PC-9 (cell line): ENCODE results near the gene CLN6. TPM values are rescaled to one million over a fixed set of nuclear protein-coding genes. Genes with fewer than 3 reads are reported as not detected.

ENCODE experiments used
- BruUV-seq: library from RNA; stranded (reverse); fragments of 400-500 nt; replicated peaks from 2 replicates; lab custom pipeline; 2021; lab: Mats Ljungman, UMichigan
- CTCF ChIA-PET: fragments of 300-600 bp; sonication (Branson Sonifier 250); formaldehyde crosslinking; loops from one replicate; lab custom pipeline; 2022; ENCODE audit warnings: antibody characterized with exemption; lab: Charles Lee
- POLR2A ChIA-PET: fragments of 300-600 bp; sonication (Branson Sonifier 250); formaldehyde crosslinking; loops from one replicate; lab custom pipeline; 2022; ENCODE audit warnings: antibody characterized with exemption; ENCODE audit not compliant: unreplicated experiment; lab: Charles Lee
- DNase-seq, 2 experiments: peaks; one replicate each; pipeline versions ENCODE4 v3.0.0 to v3.0.0-alpha.2; 2015 to 2022; ENCODE audit warnings: mixed read lengths in 1 of 2
- H2AFZ ChIP-seq: fragments of 200-600 bp; sonication (generic); 2 replicates; pipeline ENCODE4 v1.8.1; 2017; ENCODE audit warnings: antibody characterized with exemption
- H3F3A ChIP-seq: fragments of 200-600 bp; sonication (generic); 2 replicates; pipeline ENCODE4 v1.8.1; 2017; ENCODE audit warnings: antibody characterized with exemption, mild to moderate bottlenecking, low read depth; ENCODE audit not compliant: insufficient read depth
- H3K27ac ChIP-seq: fragments of 200-600 bp; sonication (generic); 2 replicates; pipeline ENCODE4 v1.6.1; 2016; ENCODE audit warnings: mixed run types
- H3K27me3 ChIP-seq: fragments of 200-600 bp; sonication (generic); 2 replicates; pipeline ENCODE4 v1.6.1; 2016; ENCODE audit warnings: low read depth, mixed run types; ENCODE audit not compliant: insufficient read depth
- H3K36me3 ChIP-seq: fragments of 200-600 bp; sonication (generic); 2 replicates; pipeline ENCODE4 v1.6.1; 2016; ENCODE audit warnings: low read depth, mixed run types
- H3K4me1 ChIP-seq: fragments of 200-600 bp; sonication (generic); replicated peaks from 2 replicates; pipeline ENCODE4 v1.6.1; 2016; ENCODE audit warnings: mixed run types; ENCODE audit not compliant: insufficient read depth
- H3K4me2 ChIP-seq: fragments of 200-600 bp; sonication (generic); 2 replicates; pipeline ENCODE4 v1.6.1; 2017; ENCODE audit warnings: mixed run types
- H3K4me3 ChIP-seq: fragments of 200-600 bp; sonication (generic); 2 replicates; pipeline ENCODE4 v1.6.1; 2016; ENCODE audit warnings: mixed run types
- H3K79me2 ChIP-seq: fragments of 200-600 bp; sonication (generic); 2 replicates; pipeline ENCODE4 v1.6.1; 2017; ENCODE audit warnings: low read depth, mixed run types
- H3K9me2 ChIP-seq: fragments of 200-600 bp; sonication (generic); 2 replicates; pipeline ENCODE4 v1.8.1; 2017; ENCODE audit warnings: mild to moderate bottlenecking; ENCODE audit not compliant: insufficient read depth
- H3K9me3 ChIP-seq: fragments of 200-600 bp; sonication (generic); 2 replicates; pipeline ENCODE4 v1.8.1; 2016; ENCODE audit warnings: low read depth; ENCODE audit not compliant: insufficient read depth
- H4K20me1 ChIP-seq: fragments of 200-600 bp; sonication (generic); 2 replicates; pipeline ENCODE4 v1.8.1; 2017; ENCODE audit not compliant: insufficient read depth
- EZH2 ChIP-seq: fragments of 200-600 bp; sonication (generic); IDR thresholded peaks from 2 replicates; pipeline ENCODE4 v1.8.0; 2017; ENCODE audit warnings: antibody characterized with exemption, low read depth
- intact Hi-C: fragments of 100-400 bp; cut with micrococcal nuclease; formaldehyde crosslinking; loops from one replicate; pipeline ENCODE4 v1.10.0; 2022; ENCODE audit not compliant: unreplicated experiment
- total RNA-seq: library from RNA; stranded (reverse); gene quantifications from 2 replicates; pipeline ENCODE4 v1.2.3, GENCODE V29; 2021
- TF ChIP-seq, protein P1 (sequence below): fragments of 200-600 bp; sonication (generic); conservative IDR thresholded peaks from 2 replicates; pipeline ENCODE4 v1.6.1; 2017; ENCODE audit warnings: mixed run types, antibody characterized with exemption, mild to moderate bottlenecking, moderate library complexity

Gene CLN6
- total RNA-seq, 1 experiment from 2014 or later, result 48.7 TPM

DNA sequence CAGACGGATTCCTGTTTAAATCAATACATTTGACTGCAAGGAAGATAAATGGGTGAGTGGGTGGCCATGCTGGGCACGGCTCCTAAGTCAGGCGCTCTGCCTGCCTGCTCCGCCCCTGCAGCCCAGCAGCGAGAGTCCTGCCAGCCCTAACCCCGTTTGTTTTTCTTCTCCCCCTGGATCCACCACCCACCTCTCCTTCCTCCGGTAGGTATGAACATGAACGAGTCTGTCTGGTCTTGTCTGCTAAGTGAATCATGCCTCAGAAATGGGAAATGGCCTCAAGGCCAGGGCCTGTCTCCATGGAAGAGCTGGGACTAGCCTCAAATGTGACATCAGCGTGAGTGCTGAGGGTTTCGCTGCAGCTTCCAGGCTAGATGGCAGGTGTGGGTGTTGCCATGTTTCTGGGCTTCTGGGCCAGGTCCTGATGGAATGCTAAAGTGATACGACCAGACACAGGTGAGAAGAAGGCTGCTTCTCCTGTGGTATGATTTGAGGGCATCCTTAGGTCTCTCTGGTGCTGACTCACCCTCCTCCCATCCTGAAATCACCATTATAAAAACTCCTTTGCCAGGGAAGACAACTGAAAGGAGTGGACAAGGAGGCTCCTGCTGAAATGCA is 42.4 kb upstream of the CLN6 start:
- H3F3A ChIP-seq, result peaks cover 31% of the 10 kb centered on the region
- H3K27me3 ChIP-seq, result no peaks in the 10 kb centered on the region
- no peaks in the 10 kb centered on the region for H4K20me1 ChIP-seq
- intact Hi-C loops, result loop anchor here (1.0 kb wide), 1 partner anchor 15 kb away; no protein-coding TSS in a partner anchor
- peak overlapping the region; percentile 100 for H3K4me2 ChIP-seq
- H3K36me3 ChIP-seq, result no peaks in the 10 kb centered on the region
- no peaks in the 10 kb centered on the region for H3K9me3 ChIP-seq
- H3K79me2 ChIP-seq, result peaks cover 16% of the 10 kb centered on the region
- TF ChIP-seq, protein P1, sequence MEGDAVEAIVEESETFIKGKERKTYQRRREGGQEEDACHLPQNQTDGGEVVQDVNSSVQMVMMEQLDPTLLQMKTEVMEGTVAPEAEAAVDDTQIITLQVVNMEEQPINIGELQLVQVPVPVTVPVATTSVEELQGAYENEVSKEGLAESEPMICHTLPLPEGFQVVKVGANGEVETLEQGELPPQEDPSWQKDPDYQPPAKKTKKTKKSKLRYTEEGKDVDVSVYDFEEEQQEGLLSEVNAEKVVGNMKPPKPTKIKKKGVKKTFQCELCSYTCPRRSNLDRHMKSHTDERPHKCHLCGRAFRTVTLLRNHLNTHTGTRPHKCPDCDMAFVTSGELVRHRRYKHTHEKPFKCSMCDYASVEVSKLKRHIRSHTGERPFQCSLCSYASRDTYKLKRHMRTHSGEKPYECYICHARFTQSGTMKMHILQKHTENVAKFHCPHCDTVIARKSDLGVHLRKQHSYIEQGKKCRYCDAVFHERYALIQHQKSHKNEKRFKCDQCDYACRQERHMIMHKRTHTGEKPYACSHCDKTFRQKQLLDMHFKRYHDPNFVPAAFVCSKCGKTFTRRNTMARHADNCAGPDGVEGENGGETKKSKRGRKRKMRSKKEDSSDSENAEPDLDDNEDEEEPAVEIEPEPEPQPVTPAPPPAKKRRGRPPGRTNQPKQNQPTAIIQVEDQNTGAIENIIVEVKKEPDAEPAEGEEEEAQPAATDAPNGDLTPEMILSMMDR, result no peak
- TF ChIP-seq EZH2, result no peak
- H3K4me3 ChIP-seq, result peak overlapping the region; percentile 43; the same call in 1 of the 2 replicates
- BruUV-seq, result no TSS peak
- no peak overlapping the region; the same call in 1 of the 2 replicates for H2AFZ ChIP-seq
- peak; percentile 89 to 97 for DNase-seq
- POLR2A ChIA-PET, result interaction anchor here (0.6 to 0.7 kb wide), 2 partner anchors 477 to 1206 kb away, joined by 4 to 5 read pairs; partner anchors contain the start of gene SMAD3
- peaks cover 62% of the 10 kb centered on the region for H3K4me1 ChIP-seq
- CTCF ChIA-PET, result interaction anchor here (2.0 kb wide), 1 partner anchor 19 kb away, joined by 11 read pairs; no protein-coding TSS in a partner anchor
- H3K9me2 ChIP-seq, result no peaks in the 10 kb centered on the region
- H3K27ac ChIP-seq, result peak overlapping the region; percentile 86

DNA sequence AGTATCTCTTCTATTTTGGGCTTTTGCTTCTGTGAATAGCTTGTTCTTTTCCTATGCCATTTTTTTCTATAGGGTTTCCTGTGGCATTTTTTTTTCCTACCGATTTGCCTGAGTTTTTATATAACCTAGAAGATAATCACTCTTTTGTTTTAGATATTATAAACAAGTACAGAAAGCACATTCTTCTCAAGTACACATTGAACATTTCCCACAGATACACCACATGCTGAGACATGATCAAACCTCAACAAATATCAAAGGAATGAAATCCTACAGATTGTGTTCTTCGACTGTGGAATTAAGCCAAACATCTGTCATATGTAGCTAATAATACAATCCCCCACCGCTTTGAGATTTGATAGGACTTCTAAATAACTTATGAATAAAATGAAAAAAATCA is 38.9 kb upstream of the CLN6 start:
- peaks cover 27% of the 10 kb centered on the region for H3K4me1 ChIP-seq
- H4K20me1 ChIP-seq, result no peaks in the 10 kb centered on the region
- no peaks in the 10 kb centered on the region for H3K9me3 ChIP-seq
- no peak overlapping the region for H3K27ac ChIP-seq
- H3K4me3 ChIP-seq, result no peak overlapping the region
- no peak for TF ChIP-seq EZH2
- TF ChIP-seq, protein P1, result no peak
- intact Hi-C loops, result no loop called here
- H3K9me2 ChIP-seq, result no peaks in the 10 kb centered on the region
- POLR2A ChIA-PET, result no interaction called here
- no peak overlapping the region for H2AFZ ChIP-seq
- no peaks in the 10 kb centered on the region for H3K79me2 ChIP-seq
- peaks cover 21% of the 10 kb centered on the region for H3F3A ChIP-seq
- no TSS peak for BruUV-seq
- CTCF ChIA-PET, result no interaction called here
- H3K27me3 ChIP-seq, result no peaks in the 10 kb centered on the region
- H3K36me3 ChIP-seq, result no peaks in the 10 kb centered on the region
- no peak for DNase-seq
- H3K4me2 ChIP-seq, result no peak overlapping the region

DNA sequence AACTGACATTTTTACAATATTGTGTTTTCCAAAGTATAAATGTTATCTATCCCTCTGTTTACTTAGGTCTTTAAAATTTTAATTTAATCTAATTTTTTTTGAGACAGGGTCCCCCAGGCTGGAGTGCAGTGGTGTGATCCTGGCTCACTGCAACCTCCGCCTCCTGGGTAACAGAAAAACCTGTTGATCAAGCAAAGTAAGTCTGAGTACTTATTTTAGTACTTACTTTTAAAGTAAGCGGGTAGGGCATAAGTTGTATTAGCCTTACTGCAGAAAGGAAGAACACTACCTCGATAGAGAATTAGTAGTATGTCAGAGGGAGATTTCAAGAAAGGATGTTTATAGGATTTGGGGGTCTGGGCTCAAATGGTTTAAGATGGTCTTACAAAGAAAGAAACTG is 36.1 kb upstream of the CLN6 start:
- no peak overlapping the region for H3K4me3 ChIP-seq
- H3K27ac ChIP-seq, result no peak overlapping the region
- intact Hi-C loops, result no loop called here
- DNase-seq, result no peak
- ChIA-PET POLR2A (no interaction called here), CTCF (no interaction called here)
- no peaks in the 10 kb centered on the region for H3K9me2 ChIP-seq
- no peaks in the 10 kb centered on the region for H3K27me3 ChIP-seq
- no peaks in the 10 kb centered on the region for H3K9me3 ChIP-seq
- peaks cover 4% of the 10 kb centered on the region for H3K4me1 ChIP-seq
- no peak overlapping the region for H2AFZ ChIP-seq
- H3F3A ChIP-seq, result no peaks in the 10 kb centered on the region
- no peaks in the 10 kb centered on the region for H4K20me1 ChIP-seq
- BruUV-seq, result no TSS peak
- TF ChIP-seq, protein P1, result no peak
- TF ChIP-seq EZH2, result no peak
- H3K36me3 ChIP-seq, result no peaks in the 10 kb centered on the region
- no peaks in the 10 kb centered on the region for H3K79me2 ChIP-seq
- no peak overlapping the region for H3K4me2 ChIP-seq
